HTR-8/SVneo (cell line): ENCODE data around the gene RPP30.

Experiments used
- DNase-seq: peaks from one replicate; pipeline ENCODE4 v3.0.0; 2011; ENCODE audit warnings: low spot score, mixed read lengths; ENCODE audit not compliant: insufficient read length
- FAIRE-seq: peaks from 2 replicates; lab custom pipeline; 2011; peaks lifted over from hg19 to GRCh38; lab: Jason Lieb, UNC

Gene RPP30

DNA sequence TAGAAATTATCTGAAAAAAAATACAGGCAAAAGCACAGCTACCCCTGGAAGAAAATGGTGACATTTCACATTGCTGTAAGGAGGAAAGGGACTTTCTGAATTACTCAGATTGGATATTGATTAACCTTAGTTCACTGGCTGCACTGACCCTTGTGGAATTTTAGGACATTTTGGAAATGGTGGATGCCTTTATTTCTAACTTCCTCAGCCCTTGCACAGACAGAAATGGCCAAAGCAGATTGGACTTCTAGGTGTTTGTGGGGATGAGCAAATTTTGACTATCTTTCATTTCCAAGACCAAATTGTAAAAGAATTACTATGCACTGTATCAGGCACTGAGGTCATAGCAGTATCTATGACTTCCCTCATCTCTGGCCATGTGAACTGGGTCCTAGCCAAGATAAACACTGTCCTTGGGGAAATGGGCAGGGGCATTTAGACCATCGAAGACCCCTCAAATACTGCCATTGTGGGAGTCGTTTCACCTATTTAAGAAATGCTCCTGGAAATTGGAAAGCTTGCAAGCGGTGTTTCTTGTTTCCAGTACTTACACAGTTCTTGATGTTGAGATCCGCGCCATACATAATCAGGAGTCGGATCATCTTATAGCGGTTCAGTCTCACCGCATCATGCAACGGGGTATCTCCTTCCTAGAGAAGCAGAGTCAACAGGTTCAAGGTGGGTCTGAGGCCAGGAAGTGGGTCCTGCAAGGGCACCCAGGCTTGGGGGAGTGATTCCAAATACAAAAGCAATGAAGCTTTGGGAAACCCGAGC lies 43.4 kb downstream of the RPP30 start:
- DNase-seq (no peak), FAIRE-seq (no peak)

DNA sequence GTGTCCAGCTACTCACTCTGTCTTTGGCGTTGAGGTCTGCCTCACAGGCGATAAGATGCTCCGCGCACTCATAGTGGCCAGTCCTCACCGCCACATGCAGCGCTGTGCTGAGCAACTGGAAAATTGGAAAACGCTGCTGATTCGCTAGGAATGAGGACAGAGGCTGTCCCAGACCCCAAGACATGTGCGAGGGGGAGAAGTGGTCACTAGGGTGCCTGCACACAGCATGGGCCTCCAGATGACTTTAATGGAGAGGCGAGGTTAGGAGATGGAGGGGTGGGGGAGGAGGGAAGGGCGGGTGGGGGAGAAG lies 43.9 kb downstream of the RPP30 start:
- FAIRE-seq (no peak), DNase-seq (no peak)

DNA sequence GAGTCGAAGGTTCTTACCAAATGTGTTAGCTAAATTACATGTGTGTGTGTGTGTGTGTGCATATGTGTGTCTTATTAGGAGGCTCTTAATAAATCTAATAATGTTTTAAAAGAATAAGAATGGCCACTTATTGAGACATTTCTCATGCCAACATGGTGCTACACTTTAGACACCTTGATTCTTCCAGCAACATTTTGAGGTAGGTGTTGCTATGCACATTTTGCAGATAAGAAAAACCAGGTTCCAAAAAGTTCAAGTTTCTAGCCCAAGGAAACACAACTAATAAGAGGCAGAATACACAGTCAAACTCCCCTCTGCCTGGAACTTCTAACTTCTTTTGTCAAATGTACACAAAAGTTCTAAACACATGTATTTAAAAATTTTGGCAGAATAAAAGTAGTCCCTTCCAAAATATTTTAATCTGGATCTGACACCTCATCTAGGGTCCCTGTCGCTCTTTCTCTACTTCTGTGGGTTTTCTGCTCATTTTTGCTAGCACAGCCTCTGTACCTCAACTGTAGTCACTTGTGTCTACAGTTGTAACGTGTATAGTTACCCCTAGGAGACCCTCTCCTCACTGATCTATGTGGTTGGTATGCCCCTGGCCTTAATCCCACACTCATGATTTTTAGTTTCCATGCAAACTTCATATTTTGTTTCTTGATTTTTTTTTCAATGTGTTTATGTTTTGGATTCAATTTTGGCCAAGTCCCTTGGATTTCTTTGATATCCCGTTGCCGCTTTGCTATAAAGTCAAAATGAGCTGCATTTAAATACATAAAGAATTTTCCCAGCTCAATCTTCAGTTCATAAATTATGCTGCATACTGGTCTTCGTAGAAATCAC lies 44.8 kb downstream of the RPP30 start:
- DNase-seq: no peak
- FAIRE-seq: no peak

DNA sequence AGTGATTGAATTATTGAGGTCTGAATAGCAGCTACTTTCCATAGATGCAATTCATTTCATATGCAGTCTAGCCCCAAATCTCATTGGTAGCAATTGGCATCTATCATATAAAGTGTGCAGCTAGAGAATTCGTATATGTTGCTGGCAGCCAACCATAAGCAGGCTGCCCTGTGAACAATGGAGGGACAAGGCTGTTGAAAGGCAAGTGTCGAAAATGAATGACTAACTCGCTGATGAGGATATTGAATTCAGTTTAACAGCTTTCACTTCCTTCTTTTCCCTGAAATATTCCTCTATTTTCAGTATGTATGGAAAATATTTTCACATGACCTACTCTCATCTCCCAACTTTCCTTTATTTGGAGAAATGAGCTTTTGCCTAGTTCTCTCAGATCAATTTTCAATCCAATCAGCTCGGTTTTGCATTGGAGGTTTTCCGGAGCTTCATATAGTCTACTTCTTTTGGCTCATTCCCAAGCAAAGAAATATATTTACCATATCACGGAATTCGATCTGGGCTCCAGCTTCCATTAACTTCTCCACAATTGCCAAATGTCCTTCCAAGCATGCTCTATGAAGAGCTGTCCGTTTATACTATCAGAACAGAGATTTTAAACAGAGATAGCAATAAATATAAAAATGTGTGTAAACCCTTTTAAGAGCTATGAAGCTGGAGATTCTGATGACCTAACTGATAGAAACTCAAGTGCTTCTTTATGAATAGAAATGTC lies 45.6 kb downstream of the RPP30 start:
- FAIRE-seq: no peak
- no peak for DNase-seq

DNA sequence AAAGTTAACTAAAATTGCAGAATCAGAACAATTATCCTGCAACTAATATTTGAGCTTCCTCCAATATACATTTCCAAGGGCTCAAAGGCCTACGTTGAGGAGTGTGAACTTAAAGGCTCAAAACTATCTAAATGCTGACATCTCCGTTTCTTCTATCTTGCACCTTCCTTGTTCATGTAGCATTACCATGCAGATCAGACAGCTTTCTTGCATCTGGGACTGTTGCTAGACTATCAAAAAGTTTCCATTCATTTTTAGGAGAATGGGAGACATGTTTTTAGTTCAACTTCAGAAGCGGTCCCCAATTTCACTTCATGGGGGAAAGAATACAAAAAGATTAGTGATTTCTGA lies 46.2 kb downstream of the RPP30 start:
- no peak for DNase-seq
- no peak for FAIRE-seq

DNA sequence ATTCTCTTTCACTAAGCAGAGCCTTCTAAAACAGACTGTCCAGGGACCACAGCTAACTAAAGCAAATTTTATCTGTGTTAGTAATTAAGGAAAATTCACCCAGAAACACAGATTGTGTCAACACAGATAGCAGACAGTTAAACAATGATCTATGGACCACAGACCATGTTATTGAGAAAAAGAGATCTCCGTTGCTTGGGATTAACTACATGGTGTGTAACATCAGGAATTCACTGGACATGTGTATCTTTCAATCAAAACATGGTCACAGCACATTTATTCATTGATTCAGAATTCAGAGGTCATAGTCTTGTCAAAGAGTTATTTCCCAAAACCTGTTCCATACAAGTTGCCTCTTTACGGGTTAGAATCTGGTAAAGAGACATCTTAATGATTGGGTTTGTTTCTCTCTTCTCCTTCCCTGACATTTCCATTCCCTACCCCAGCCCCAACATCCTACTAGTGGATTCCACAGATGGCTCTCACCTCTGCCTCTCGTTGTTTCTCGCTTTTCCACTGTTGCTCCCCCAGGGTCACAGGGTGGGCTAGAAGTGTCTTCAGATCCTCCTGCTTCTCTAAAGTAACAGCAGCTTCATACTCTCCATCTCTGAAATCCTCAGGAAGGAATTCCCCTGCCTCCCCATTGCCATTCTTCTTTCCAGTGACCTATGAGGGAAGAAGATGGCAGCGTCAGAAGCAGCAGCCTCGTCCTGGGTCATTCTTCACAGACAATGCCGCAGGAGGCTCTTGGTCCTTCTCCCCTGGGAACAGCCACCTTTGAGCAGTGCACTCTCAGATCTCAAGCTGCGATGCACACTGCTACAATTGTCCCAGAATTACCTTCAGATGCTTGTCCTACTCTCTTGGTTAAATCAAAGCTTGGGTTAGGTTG lies 48.2 kb downstream of the RPP30 start:
- DNase-seq (no peak), FAIRE-seq (no peak)

DNA sequence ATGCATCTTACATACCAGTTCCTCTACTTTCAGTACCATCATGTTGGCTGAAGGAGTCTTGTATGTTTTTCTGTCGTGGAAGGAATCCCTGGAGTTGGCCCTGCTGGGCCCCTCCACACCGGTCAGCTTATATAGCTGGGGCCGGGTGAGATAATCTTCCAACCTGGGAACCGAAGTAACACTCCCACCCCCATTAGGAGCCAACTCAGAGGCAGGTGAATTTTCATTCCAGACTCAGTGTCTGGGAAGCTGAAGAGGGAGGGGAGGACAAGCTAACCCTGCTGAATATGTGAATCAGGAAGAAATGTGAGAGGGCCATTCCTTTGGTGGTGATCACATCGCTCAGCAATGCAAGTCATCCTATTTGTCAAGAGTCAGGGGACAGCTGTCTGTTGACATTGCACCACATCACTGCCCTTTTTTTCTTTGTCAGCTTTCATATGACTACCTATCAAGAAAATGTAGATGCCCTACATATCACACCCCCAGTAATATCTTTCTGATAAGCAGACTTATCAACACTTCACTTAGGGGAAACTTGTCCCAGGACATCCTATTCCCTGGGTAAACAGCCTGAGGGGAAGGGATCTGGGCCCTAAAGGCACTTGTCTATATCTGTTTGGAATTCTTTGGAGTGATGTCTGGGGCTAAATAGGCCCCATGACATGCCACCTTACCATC lies 49.4 kb downstream of the RPP30 start, which contains the start of gene ANKRD1:
TSS of gene ANKRD1 (minus strand) at position 102 of the 681 bp plus-strand sequence. CDS start at position 42, 60 bp downstream.
- DNase-seq (peak; percentile 75), FAIRE-seq (peak; percentile 93)

DNA sequence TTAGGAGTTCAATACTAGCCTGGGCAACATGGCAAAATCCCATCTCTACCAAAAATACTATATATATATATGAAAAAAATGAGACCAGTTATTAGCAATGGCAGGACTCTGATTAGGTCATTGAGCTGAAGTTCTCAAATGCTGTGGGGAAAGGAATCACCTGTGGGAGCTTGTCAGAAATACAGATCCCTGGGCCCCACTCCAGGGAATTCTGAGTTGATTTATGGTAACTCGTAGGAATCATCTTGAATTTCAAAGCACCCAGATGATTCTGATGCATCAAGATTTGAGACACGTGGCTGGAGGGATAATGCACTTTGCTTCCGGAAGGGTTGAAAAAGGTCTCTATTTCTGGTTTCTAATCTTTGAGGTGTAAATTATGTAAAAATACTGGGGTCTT lies 50.1 kb downstream of the RPP30 start:
- no peak for FAIRE-seq
- no peak for DNase-seq

DNA sequence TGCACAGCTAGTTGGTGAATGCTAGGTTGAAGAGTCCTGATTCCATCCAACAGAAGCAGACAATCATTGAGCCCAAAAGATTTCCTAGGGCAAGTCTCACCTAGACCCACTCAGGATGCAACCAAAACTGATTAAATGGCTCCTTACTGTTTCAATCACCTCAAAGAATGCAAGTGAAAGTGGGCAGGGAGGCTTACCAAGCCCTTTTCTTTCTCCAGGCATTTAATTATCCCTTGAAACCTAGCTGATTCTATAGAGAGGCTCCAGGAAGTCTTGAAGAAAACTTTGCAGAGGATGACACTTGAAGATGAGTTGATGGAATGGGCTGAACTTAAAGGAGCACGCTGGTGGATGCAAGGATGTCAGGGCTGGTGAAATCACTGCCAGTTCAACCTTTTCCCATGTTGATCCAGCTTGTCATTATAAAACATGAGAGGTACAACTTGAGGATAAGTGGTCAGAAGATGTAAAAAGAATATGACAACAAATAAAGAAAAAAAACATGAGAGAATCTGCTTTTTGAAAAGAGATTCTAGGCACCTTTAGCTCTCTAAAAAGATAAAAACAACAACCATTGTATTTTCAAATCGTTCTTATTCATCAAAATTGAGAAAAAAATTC lies 51.4 kb downstream of the RPP30 start:
- DNase-seq: no peak
- no peak for FAIRE-seq

DNA sequence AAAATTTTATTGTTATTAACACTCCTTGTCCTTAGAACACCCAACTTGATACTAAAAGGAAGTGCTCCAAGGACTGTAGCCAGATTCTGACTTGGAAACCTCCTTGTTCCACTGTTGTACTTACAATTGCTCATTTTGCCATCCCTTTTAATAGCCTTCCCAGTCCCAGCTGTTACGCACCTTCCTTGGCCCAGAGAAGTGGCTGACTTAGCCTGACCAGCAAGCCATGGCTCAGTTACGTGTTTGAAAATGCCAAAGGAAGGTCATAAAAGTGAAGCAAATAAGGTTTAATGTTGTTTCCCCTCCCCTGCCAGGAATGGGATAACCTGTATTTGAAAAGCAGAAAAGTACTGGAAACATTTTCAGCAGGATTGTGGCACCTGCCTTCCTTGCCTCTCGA lies 52.8 kb downstream of the RPP30 start:
- DNase-seq: no peak

DNA sequence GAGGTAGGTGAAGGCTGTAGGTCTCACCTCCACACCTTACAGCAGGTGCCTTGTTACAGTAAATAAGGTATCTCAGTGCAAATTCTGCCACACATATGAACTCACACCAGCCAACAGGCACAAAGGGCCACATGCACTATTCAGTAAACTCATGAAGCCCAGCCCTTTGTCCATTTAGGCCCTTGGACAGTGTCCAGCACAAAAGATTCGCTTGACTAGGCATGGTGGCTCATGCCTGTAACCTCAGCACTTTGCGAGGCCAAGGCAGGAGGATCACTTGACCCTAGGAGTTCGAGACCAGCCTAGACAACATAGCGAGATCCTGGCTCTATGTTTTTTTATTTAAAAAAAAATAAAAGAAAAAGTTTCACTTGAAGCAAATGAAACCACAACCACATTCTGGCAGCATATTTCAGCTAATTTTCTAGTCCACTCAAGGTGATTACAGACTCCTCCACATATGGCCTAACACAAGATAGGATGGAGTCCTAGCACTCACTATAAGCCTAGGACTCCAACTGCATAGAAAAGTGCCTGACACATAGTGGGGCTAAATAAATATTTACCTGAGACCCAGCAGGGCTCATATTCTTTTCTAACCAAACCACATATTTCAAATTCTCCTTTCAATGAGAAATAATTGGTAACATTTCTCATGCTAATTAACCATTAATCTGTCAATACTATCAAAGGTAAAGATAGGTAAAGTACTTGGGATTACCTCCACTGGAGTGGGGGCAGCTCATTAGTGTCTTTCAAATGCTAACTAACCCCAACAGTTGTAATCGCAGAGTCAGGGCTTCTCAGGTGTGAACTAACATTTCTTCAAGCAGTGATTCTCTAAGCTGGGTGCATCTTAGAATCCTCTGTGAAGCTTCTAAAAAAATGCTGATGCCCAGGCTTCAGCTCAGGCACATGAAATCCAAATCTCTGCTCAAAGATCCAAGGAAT lies 53.6 kb downstream of the RPP30 start:
- DNase-seq: no peak
- FAIRE-seq: peak; percentile 20

More for the DNA sequence above, 52.8 kb downstream of the RPP30 start:
- FAIRE-seq: no peak

DNA sequence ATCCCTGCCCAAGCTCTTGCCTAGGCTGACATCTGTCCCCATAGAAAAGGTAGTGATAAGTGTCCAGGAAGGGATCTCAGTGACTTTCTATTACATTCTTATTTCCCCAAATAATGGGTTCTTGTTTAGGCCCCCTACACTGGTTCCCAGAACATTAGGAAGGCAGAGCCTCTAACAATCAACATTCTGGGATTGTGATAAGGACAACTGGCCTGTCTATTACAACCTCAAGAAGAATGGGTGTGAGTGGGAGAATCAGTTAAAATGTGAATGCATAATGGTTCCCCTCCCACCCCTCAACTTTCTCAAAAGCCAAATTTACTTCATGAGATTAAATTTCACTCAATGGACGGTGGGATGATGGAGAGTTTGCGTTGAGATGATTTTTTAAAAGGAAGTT lies 55.5 kb downstream of the RPP30 start:
- no peak for FAIRE-seq
- DNase-seq: no peak

DNA sequence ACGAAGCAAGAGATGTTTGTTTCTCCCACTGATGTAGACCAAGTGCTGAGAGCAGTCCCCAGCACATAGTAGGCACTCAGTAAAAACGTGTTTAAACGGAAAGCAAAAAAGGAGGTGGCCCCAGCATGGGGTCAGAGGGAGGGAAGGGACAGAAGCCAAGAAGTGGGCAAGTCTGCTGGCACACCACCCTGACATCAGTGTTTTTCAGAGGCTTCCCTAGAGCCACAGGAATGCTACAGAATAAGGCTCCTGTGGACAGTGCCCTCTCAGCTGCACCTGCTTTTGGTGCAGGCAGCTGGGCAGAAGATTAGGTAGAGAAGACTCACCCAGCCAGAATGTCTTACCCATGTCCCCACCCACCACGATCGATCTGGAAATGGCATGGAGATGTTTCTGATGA lies 57.4 kb downstream of the RPP30 start:
- DNase-seq (no peak), FAIRE-seq (no peak)

DNA sequence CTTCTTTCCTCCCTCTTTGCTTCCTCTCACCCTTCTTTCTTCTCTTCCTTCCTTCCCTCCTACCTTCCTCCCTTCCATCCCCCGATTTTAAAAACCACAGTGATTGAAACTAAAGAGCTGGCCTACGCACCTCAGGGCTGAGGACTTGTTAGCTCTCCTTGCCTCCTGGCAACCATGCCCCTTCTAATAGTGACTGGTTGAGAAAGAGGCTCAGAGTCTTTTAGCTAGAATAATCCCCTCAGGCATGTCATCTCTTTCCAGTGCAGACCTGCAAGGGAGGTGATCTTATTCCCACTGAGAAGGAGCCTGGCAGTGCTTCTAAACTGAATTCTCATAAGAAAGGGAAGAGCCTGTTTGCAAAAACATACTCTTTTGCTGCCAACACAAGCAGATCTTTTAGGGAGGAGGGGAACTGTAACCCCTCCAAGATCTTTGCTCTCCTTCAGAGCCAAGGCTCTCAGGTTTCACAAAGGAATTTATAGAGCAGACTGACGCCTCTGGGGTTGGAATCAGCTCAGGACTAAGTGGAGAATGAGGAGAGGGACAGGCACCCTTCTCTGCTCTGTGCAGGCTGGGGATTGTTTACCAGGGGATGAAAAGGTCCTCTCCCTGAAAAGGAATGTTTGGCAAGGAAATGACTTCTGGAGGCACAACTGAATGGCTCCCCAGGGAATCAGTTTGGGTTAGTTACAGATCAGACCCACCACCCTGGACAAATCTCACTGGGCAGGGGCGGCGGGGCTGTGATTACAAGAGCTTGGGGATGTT lies 58.5 kb downstream of the RPP30 start:
- no peak for FAIRE-seq
- peak; percentile 52 for DNase-seq

DNA sequence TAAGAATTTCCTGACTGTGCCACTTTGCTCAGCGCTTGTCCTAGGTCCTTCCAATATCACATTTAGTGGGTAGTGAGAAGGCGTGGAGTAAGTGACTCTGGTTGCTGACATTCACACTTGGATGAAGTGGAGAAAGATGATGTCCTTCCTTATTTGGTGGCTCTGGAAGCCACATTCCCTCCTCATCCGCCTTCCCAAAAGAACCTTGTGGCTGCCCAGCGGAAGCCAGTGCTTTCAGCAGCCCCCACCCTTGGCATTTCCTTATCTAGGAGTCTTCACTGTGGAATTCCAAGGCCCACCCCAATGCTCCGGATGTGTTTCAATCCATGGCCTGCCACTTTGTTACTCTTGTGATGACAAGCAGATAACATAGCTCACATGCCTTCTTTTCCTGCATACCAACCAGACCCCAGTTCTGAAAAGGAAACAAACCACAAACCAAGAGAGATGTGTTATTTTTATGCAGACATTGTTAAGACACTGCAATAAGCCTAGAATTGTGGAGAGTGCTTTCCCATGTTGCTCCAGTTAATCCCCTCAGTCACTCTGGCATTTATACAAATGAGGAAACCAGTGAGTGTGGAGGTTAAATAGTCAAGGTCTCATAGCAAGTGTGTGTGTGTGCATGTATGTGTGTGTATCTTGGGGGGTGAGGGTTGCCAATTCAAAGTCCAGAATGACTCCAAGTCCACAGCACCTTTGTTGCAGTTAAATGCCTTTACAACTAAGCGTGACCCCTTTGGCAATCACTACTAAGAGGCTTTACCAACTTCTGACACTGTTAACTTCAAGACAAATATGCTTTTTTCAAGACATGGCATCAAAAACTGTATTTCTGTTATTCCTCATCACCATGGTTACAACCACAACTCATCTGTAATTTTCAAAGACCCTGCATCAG lies 59.4 kb downstream of the RPP30 start:
- FAIRE-seq (peak; percentile 94), DNase-seq (peak; percentile 83)

DNA sequence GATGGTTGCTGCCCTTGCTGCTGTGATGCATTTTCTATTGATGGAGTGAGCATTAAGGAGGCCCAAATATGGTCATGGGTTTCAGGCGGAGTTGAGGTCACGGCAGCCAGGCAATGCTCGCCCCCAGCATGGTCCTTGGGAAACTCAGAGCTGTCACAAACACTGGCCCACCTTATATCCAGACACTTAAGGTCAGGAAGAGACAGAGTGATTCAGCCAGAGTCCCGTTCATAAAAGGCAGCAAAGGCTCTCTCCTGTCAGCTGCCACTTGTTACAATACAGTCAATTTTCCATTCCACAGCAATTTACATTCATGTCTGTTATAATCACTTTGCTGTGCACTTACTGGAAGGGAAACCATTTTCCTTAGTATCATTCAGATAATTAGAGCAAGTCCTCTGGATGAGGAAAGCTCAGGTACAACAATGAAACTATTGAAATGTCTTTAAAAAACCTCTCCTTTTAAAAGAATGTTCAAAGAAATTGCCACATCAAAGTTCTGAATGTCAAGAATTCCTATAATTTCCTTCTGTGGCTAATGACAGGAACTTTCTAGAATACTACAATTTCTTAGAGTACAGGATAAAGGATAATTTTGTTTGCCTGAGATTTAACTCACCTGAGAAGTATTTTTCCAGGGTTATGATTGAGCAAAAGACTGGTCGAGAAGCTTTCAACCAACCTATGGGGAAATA lies 64.0 kb downstream of the RPP30 start:
- FAIRE-seq (no peak), DNase-seq (no peak)
